HepG2 (cell line): ENCODE results near the gene SPINK6. TPM values are rescaled to one million over a fixed set of nuclear protein-coding genes. Genes with fewer than 3 reads are reported as not detected.

ENCODE experiments used
- ATAC-seq: fragments of 200-7000 bp; cut with Tn5 transposase; 3 replicates; pipeline ENCODE4 v1.9.1; 2020; ENCODE audit warnings: mild to moderate bottlenecking, moderate library complexity
- BruUV-seq: library from RNA; stranded (reverse); fragments of 400-500 nt; replicated peaks from 2 replicates; lab custom pipeline; 2021; lab: Mats Ljungman, UMichigan
- CTCF ChIA-PET: fragments of 300-600 bp; formaldehyde crosslinking; extraction: SDS; loops from one replicate; lab custom pipeline; 2021; ENCODE audit warnings: low total read pairs, inconsistent platforms, low intra/inter-chr PET ratio; lab: Yijun Ruan, JAX
- POLR2A ChIA-PET: fragments of 350-600 bp; sonication (Branson Sonifier 250); formaldehyde crosslinking; loops from one replicate; lab custom pipeline; 2020; ENCODE audit warnings: antibody characterized with exemption, inconsistent platforms; lab: Yijun Ruan, JAX
- DNase-seq: peaks from one replicate; pipeline ENCODE4 v3.0.0-alpha.2; 2015; ENCODE audit warnings: low spot score
- FAIRE-seq: peaks from 3 replicates; lab custom pipeline; 2011; peaks lifted over from hg19 to GRCh38; lab: Jason Lieb, UNC
- H2AFZ ChIP-seq: one replicate; pipeline ENCODE4 v1.6.1; 2011; ENCODE audit warnings: low read length, inconsistent platforms
- H3K27ac ChIP-seq: fragments of 300-600 bp; 3 replicates; pipeline ENCODE4 v1.8.0; 2011; ENCODE audit warnings: mixed run types, mild to moderate bottlenecking, mixed read lengths, low read length, inconsistent platforms; ENCODE audit not compliant: insufficient read depth; ENCODE audit errors: extremely low read length
- H3K27me3 ChIP-seq, 2 experiments: fragments of 200-600 bp in 1 of 2; 2 replicates in 1 of 2; 3 replicates in 1 of 2; pipeline versions ENCODE4 v1.6.0 to v1.8.0; 2011; ENCODE audit warnings: low read length in 2 of 2, mild to moderate bottlenecking in 2 of 2, moderate library complexity in 2 of 2, inconsistent platforms in 1 of 2; ENCODE audit not compliant: insufficient read depth in 2 of 2, control insufficient read depth in 1 of 2
- H3K36me3 ChIP-seq, 2 experiments: fragments of 200-600 bp in 1 of 2; replicated peaks in 1 of 2; 2 replicates in 1 of 2; 3 replicates in 1 of 2; pipeline versions ENCODE4 v1.5.1 to v1.8.0; 2011; ENCODE audit warnings: low read length in 2 of 2, inconsistent platforms in 1 of 2; ENCODE audit not compliant: insufficient read depth in 2 of 2, control insufficient read depth in 1 of 2
- H3K4me1 ChIP-seq: 2 replicates; pipeline ENCODE4 v1.5.1; 2012; ENCODE audit warnings: low read length, inconsistent platforms; ENCODE audit not compliant: insufficient read depth
- H3K4me2 ChIP-seq: 2 replicates; pipeline ENCODE4 v1.6.0; 2011; ENCODE audit warnings: low read depth, low read length, inconsistent platforms
- H3K4me3 ChIP-seq, 3 experiments: fragments of 200-600 bp in 1 of 3; sonication (generic), shearing (Covaris generic) in 1 of 3; replicated peaks in 1 of 3; 2 replicates each; pipeline ENCODE4 v1.5.1; 2011 to 2016; ENCODE audit warnings: low read length in 3 of 3, inconsistent platforms in 2 of 3, low read depth in 2 of 3, mild to moderate bottlenecking in 2 of 3, control low read depth in 1 of 3, mixed read lengths in 1 of 3; ENCODE audit not compliant: insufficient read depth in 1 of 3
- H3K79me2 ChIP-seq: one replicate; pipeline ENCODE4 v1.6.1; 2011; ENCODE audit warnings: low read length, inconsistent platforms; ENCODE audit not compliant: insufficient read depth
- H3K9ac ChIP-seq: 2 replicates; pipeline ENCODE4 v1.6.0; 2011; ENCODE audit warnings: mild to moderate bottlenecking, low read depth, low read length, inconsistent platforms; ENCODE audit not compliant: insufficient read depth
- H3K9me3 ChIP-seq: 2 replicates; pipeline ENCODE4 v1.5.1; 2012; ENCODE audit warnings: mild to moderate bottlenecking, low read length
- H4K20me1 ChIP-seq: 2 replicates; pipeline ENCODE4 v1.6.0; 2011; ENCODE audit warnings: inconsistent platforms, mild to moderate bottlenecking, low read length, moderate library complexity; ENCODE audit not compliant: insufficient read depth
- ARNT ChIP-seq: fragments of 450-650 bp; IDR thresholded peaks from 2 replicates; pipeline ENCODE4 v1.6.1; 2017
- FOXK1 ChIP-seq: sonication (generic); formaldehyde crosslinking; IDR thresholded peaks from 2 replicates; pipeline ENCODE4 v1.4.0; 2020; ENCODE audit warnings: low read depth, missing genetic modification reagents, borderline replicate concordance
- MAFG ChIP-seq: sonication (generic); formaldehyde crosslinking; IDR thresholded peaks from 2 replicates; pipeline ENCODE4 v1.5.1; 2020; ENCODE audit warnings: mild to moderate bottlenecking, missing genetic modification reagents
- MIXL1 ChIP-seq: IDR thresholded peaks from 2 replicates; pipeline ENCODE4 v1.6.1; 2016
- MLLT10 ChIP-seq: sonication (generic); formaldehyde crosslinking; IDR thresholded peaks from 2 replicates; pipeline ENCODE4 v1.4.0; 2020; ENCODE audit warnings: missing genetic modification reagents
- NFIB ChIP-seq: sonication (generic); formaldehyde crosslinking; IDR thresholded peaks from 2 replicates; pipeline ENCODE4 v1.9.0; 2021; ENCODE audit warnings: missing genetic modification reagents, mild to moderate bottlenecking, borderline replicate concordance
- NKX3-1 ChIP-seq: sonication (generic); formaldehyde crosslinking; IDR thresholded peaks from 2 replicates; pipeline ENCODE4 v1.5.0; 2020; ENCODE audit warnings: missing genetic modification reagents
- PHF5A ChIP-seq: IDR thresholded peaks from one replicate; pipeline ENCODE4 v1.6.1; 2018; ENCODE audit warnings: low read depth, missing genetic modification reagents; ENCODE audit not compliant: unreplicated experiment
- SOX13 ChIP-seq, 3 experiments: fragments of 450-650 bp in 1 of 3; sonication (generic) in 1 of 3; formaldehyde crosslinking in 1 of 3; IDR thresholded peaks in 2 of 3; conservative IDR thresholded peaks in 1 of 3; 2 replicates each; pipeline versions ENCODE4 v1.5.0 to v1.6.1; 2016 to 2020; ENCODE audit warnings: antibody characterized with exemption in 1 of 3, mild to moderate bottlenecking in 1 of 3, missing compliant biosample characterization in 1 of 3, missing genetic modification reagents in 1 of 3, moderate library complexity in 1 of 3
- STAT5B ChIP-seq: sonication (generic); formaldehyde crosslinking; IDR thresholded peaks from 2 replicates; pipeline ENCODE4 v1.4.0; 2020; ENCODE audit warnings: missing genetic modification reagents
- ZNF101 ChIP-seq: sonication (generic); formaldehyde crosslinking; IDR thresholded peaks from 2 replicates; pipeline ENCODE4 v1.4.0; 2020; ENCODE audit warnings: mild to moderate bottlenecking, low read depth, missing genetic modification reagents, borderline replicate concordance
- ZNF546 ChIP-seq: sonication (generic); formaldehyde crosslinking; conservative IDR thresholded peaks from 2 replicates; pipeline ENCODE4 v1.8.1; 2023; ENCODE audit warnings: mild to moderate bottlenecking, missing genetic modification reagents
- WGBS: methylation state at CpG from one replicate; pipeline ENCODE4 v1.1.6; 2017; ENCODE audit warnings: low lambda C conversion rate; 5-methylcytosine and 5-hydroxymethylcytosine counted together
- in situ Hi-C: cut with HindIII; loops from 2 replicates; pipeline ENCODE4 v1.10.0; 2017; ENCODE audit warnings: low pct_unique_long_range_greater_than_20kb; ENCODE audit not compliant: extremely low pct_ligation_motif_present
- intact Hi-C: fragments of 100-400 bp; cut with micrococcal nuclease; formaldehyde crosslinking; loops from one replicate; pipeline ENCODE4 v1.10.0; 2022; ENCODE audit not compliant: unreplicated experiment
- polyA plus RNA-seq, 8 experiments: library from polyadenylated mRNA; depleted of rRNA in 3 of 8; stranded (reverse) in 7 of 8; unstranded in 1 of 8; fragments of >200 nt; fragmentation: Illumina TruSeq in 4 of 8; extraction: Trizol in 4 of 8; gene quantifications; 2 replicates each; pipeline versions ENCODE4 v1.2.1 to v1.2.3, GENCODE V29; 2011 to 2016; ENCODE audit warnings: low read depth in 4 of 8, missing spikeins in 1 of 8, mixed read lengths in 1 of 8; ENCODE audit not compliant: insufficient read depth in 1 of 8
- total RNA-seq, 5 experiments: library from RNA; depleted of rRNA; stranded (reverse); fragments of >200 nt; fragmentation: Illumina TruSeq; extraction: Trizol; gene quantifications; 2 replicates each; pipeline ENCODE4 v1.2.3, GENCODE V29; 2016; ENCODE audit warnings: low read depth in 1 of 5

The SPINK6 gene
- total and polyA plus RNA-seq, 2 of the 13 experiments (the other 11 are each of a cell fraction or from before 2014, with no cell fraction given): not detected

DNA sequence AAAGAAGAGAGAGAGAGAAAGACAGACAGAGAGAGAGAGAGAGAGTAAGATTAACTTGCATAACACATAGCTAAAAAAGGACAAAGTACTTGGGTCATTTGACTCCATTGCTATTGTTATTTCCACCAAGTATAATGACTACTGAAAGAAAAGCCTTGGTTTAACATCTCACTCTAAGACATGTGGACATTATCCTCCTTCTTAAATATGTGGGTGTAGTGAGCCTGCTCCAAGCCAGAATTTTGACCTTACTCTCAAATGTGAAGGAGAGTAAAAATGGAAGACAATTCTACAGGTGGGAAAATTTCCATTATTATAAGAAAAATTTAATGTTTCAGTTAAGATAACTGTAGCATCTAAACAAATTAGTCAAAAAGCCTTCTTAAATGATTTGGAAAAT is 27.0 kb downstream of the SPINK6 start (continued):
- TF ChIP-seq SOX13 (IDR thresholded peaks at IDR 0.05): no peak
- no peak for TF ChIP-seq SOX13 (CRISPR knock-in tag; conservative IDR thresholded peaks at IDR 0.05 in 1 of 2, IDR thresholded peaks at IDR 0.05 in 1 of 2)
- TF ChIP-seq ARNT: no peak
- no peak for TF ChIP-seq ZNF546 (CRISPR knock-in tag)
- TF ChIP-seq MAFG (CRISPR knock-in tag): no peak
- TF ChIP-seq STAT5B (CRISPR knock-in tag): no peak
- TF ChIP-seq MIXL1 (CRISPR knock-in tag): no peak

DNA sequence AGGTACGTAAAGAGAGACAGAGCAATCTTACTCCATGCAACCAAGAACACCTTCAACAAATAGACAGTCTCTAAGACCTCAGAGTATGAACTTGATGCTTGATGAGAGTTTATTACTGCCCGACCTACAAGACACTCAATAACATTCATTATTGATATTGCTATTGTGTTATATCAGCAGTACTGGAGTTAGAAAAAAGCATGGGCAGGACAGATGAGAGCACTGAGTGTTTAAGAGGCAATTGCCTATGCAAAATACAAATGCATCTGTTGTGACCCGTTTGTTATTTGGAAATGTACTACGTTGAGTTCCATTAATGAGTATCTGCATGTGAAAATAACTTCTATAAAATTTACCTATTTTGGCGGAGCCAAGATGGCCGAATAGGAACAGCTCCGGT is 27.4 kb downstream of the SPINK6 start:
- WGBS: 63% methylated on average over 7 of the region's 7 CpGs
- H3K27ac ChIP-seq: no peak overlapping the region
- TF ChIP-seq MLLT10 (CRISPR knock-in tag) (no peak), PHF5A (CRISPR knock-in tag) (no peak), NKX3-1 (CRISPR knock-in tag) (no peak), FOXK1 (CRISPR knock-in tag) (no peak), ZNF101 (CRISPR knock-in tag) (no peak), NFIB (CRISPR knock-in tag) (no peak)
- H3K9me3 ChIP-seq: no peaks in the 10 kb centered on the region
- in situ Hi-C loops (no loop called here), intact Hi-C loops (no loop called here)
- H3K9ac ChIP-seq: no peak overlapping the region
- no peaks in the 10 kb centered on the region for H3K36me3 ChIP-seq
- H3K4me1 ChIP-seq: no peaks in the 10 kb centered on the region
- no TSS peak for BruUV-seq
- H4K20me1 ChIP-seq: no peaks in the 10 kb centered on the region
- no peak overlapping the region for H2AFZ ChIP-seq
- CTCF ChIA-PET: no interaction called here
- no peaks in the 10 kb centered on the region for H3K79me2 ChIP-seq
- H3K4me2 ChIP-seq: no peak overlapping the region
- ATAC-seq: no peak
- H3K4me3 ChIP-seq: no peak overlapping the region
- POLR2A ChIA-PET: no interaction called here
- H3K27me3 ChIP-seq: no peaks in the 10 kb centered on the region
- no peak for DNase-seq
- no peak for FAIRE-seq
